NAMALWA (cell line): ENCODE measurements around the gene SPHK1.
A peak's percentile ranks its signal among the peaks of the same experiment; 100 is the strongest.

Experiments used
- DNase-seq: peaks from one replicate; pipeline ENCODE4 v3.0.0-alpha.2; 2015; ENCODE audit warnings: low spot score

Gene SPHK1

GRCh38 chr17:76363107-76363842, 21.1 kb upstream of the SPHK1 start:
- DNase-seq, result no peak

- DNase-seq, result no peak
Measured at GRCh38 chr17:76365256-76365903, 19.0 kb upstream of the SPHK1 start.

- DNase-seq, result no peak
Measured at GRCh38 chr17:76366247-76366646, 18.2 kb upstream of the SPHK1 start.

- DNase-seq, result no peak
Measured at GRCh38 chr17:76367642-76368041, 16.8 kb upstream of the SPHK1 start.

- DNase-seq, result no peak
Measured at GRCh38 chr17:76368545-76368944, 15.9 kb upstream of the SPHK1 start.

GRCh38 chr17:76369379-76369778, 15.0 kb upstream of the SPHK1 start:
- no peak for DNase-seq

GRCh38 chr17:76369804-76370203, 14.6 kb upstream of the SPHK1 start:
- no peak for DNase-seq

GRCh38 chr17:76370261-76370993, 14.0 kb upstream of the SPHK1 start:
- DNase-seq, result no peak

- DNase-seq, result no peak
Measured at GRCh38 chr17:76371656-76372628, 12.5 kb upstream of the SPHK1 start.

GRCh38 chr17:76376318-76377133, 7.9 kb upstream of the SPHK1 start:
- no peak for DNase-seq

GRCh38 chr17:76378548-76379274, 5.7 kb upstream of the SPHK1 start:
- no peak for DNase-seq

GRCh38 chr17:76379275-76379641, 5.2 kb upstream of the SPHK1 start:
- DNase-seq, result no peak

- DNase-seq, result no peak
Measured at GRCh38 chr17:76379646-76380376, 4.6 kb upstream of the SPHK1 start.

GRCh38 chr17:76381633-76382350, 2.6 kb upstream of the SPHK1 start:
- no peak for DNase-seq

- DNase-seq, result no peak
Measured at GRCh38 chr17:76382351-76382802, 2.0 kb upstream of the SPHK1 start.

GRCh38 chr17:76382803-76383545, 1.4 kb upstream of the SPHK1 start:
- DNase-seq, result no peak

- DNase-seq, result peak; percentile 73
Measured at GRCh38 chr17:76383546-76384221, 725 bp upstream of the SPHK1 start.
